ENCODE results near the gene FMO3.

FMO3 gene

DNA sequence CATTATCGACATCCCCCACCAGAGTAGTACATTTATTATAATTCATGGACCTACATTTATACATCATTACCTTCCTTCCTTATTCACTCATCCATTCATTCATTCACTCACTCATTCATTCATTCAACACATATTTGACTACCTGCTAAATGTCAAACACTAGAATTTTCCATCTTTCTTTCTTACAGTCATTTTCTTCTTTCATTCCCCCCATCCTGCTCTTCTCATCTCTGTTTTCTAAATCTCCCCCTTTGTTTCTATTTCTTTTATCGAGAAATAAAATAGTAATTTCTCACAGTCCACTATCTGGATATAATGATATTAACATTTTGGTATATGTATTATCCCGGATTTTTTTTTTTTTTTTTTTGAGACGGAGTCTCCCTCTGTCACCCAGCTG is 27.8 kb upstream of the FMO3 start:
- Histone ChIP-seq H3K4me3 (replicated peaks; ENCODE audit: low read depth, low read length) (no peak overlapping the region), H3K36me3 (ENCODE audit: control insufficient read depth, insufficient read depth, low read length) (no peaks in the 10 kb centered on the region)
- TF ChIP-seq, protein P1, sequence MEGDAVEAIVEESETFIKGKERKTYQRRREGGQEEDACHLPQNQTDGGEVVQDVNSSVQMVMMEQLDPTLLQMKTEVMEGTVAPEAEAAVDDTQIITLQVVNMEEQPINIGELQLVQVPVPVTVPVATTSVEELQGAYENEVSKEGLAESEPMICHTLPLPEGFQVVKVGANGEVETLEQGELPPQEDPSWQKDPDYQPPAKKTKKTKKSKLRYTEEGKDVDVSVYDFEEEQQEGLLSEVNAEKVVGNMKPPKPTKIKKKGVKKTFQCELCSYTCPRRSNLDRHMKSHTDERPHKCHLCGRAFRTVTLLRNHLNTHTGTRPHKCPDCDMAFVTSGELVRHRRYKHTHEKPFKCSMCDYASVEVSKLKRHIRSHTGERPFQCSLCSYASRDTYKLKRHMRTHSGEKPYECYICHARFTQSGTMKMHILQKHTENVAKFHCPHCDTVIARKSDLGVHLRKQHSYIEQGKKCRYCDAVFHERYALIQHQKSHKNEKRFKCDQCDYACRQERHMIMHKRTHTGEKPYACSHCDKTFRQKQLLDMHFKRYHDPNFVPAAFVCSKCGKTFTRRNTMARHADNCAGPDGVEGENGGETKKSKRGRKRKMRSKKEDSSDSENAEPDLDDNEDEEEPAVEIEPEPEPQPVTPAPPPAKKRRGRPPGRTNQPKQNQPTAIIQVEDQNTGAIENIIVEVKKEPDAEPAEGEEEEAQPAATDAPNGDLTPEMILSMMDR (IDR thresholded peaks at IDR 0.05; ENCODE audit: insufficient read depth, low read length, poor library complexity, severe bottlenecking): no peak

DNA sequence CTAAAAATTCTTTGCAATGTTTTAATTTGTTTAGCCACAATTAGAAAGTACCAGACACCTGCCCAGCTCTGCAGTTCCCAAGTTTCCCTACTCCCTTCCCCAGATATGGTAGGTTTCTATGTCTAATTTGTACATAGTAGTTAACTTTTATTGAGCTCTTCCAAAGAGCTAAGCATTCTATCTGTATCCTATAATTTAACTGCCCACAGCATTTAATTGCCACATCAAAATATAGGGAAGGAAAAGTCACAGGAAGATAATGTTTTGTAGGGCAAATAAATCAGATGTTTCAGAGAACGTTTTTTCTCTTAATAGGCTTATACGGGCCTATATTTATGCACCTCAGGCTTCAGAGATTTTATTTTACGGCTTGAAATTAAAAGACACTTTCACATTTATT is 15.7 kb upstream of the FMO3 start:
- DNase-seq (ENCODE audit: extremely low read depth, insufficient read length): no peak
- H3K27me3 ChIP-seq (replicated peaks; ENCODE audit: control insufficient read depth, insufficient read depth, low read length): no peaks in the 10 kb centered on the region
- no peak overlapping the region for H3K4me3 ChIP-seq (replicated peaks; ENCODE audit: low read depth, low read length)
- no peaks in the 10 kb centered on the region for H3K36me3 ChIP-seq (ENCODE audit: control insufficient read depth, insufficient read depth, low read length)
- TF ChIP-seq, protein P1 (IDR thresholded peaks at IDR 0.05; ENCODE audit: insufficient read depth, low read length, poor library complexity, severe bottlenecking): no peak

More for the DNA sequence above, 27.8 kb upstream of the FMO3 start:
- no peak for DNase-seq (ENCODE audit: extremely low read depth, insufficient read length)
- H3K27me3 ChIP-seq (replicated peaks; ENCODE audit: control insufficient read depth, insufficient read depth, low read length): no peaks in the 10 kb centered on the region

DNA sequence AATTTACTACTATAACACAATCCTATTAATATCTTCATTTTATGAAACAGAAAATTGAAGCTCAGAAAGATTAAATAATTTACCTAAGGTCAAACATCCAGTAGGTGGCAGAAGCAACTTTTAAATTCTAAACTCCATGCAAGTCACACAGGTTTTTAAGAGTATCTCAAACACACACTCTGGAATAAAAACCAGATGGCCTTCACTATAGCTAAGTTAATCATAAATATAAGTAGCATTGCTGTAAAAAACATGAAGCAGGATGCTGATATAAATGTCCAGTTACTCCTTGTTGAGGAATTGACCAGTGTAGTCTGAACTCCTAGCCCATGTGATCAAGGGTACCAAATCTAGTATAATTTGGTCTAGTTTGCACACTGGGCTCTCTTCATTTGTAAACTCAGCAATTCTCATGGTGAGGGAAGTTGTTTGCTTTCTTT is 9.4 kb upstream of the FMO3 start:
- peaks cover 1% of the 10 kb centered on the region for H3K27me3 ChIP-seq (replicated peaks; ENCODE audit: control insufficient read depth, insufficient read depth, low read length)
- TF ChIP-seq, protein P1 (IDR thresholded peaks at IDR 0.05; ENCODE audit: insufficient read depth, low read length, poor library complexity, severe bottlenecking): peak; percentile 26
- DNase-seq (ENCODE audit: extremely low read depth, insufficient read length): no peak
- no peak overlapping the region for H3K4me3 ChIP-seq (replicated peaks; ENCODE audit: low read depth, low read length)
- no peaks in the 10 kb centered on the region for H3K36me3 ChIP-seq (ENCODE audit: control insufficient read depth, insufficient read depth, low read length)

DNA sequence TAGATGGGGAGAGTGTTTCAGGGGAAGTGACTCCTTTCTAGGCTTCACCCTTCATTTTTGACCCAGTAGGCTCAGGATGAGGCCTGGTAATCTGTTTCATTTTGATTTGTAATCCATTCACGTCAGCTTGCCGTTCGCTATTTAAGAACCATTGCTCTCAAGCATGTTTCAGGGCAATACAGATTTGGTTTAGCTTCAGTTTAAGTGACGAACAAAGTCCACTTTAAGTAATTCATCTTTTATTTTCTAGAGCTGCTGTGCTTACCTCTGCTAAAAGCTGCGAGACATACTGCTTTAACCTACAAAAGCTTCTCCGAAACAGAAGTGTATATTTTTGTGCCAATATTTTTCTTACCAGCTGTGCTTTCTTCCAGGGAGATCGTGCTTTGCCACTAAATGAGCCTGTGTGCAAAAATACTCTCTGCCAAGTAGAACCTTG is 8.9 kb upstream of the FMO3 start:
- Histone ChIP-seq H3K4me3 (replicated peaks; ENCODE audit: low read depth, low read length) (no peak overlapping the region), H3K27me3 (replicated peaks; ENCODE audit: control insufficient read depth, insufficient read depth, low read length) (peaks cover 1% of the 10 kb centered on the region), H3K36me3 (ENCODE audit: control insufficient read depth, insufficient read depth, low read length) (no peaks in the 10 kb centered on the region)
- no peak for DNase-seq (ENCODE audit: extremely low read depth, insufficient read length)
- TF ChIP-seq, protein P1 (IDR thresholded peaks at IDR 0.05; ENCODE audit: insufficient read depth, low read length, poor library complexity, severe bottlenecking): no peak

DNA sequence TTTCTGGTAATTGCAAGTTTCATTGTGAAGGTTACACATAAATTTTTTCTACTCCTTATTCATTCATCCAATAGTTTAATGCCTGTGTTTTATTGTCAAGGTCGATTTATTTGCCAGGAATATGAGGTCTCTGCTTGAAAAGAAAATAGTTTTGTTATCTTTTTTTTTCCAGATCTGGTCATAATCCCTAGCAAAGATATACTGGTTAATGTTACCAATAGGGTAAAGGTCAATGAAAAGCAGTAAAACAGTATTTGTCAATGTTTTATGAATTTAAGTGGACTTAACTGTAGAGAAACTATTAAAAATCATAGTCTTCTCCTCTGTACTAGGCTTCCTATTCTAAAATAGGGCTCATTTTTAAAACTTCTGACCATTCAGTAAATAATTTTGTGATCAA is 8.1 kb upstream of the FMO3 start:
- TF ChIP-seq, protein P1 (IDR thresholded peaks at IDR 0.05; ENCODE audit: insufficient read depth, low read length, poor library complexity, severe bottlenecking): no peak
- DNase-seq (ENCODE audit: extremely low read depth, insufficient read length): no peak
- Histone ChIP-seq H3K27me3 (replicated peaks; ENCODE audit: control insufficient read depth, insufficient read depth, low read length) (peaks cover 1% of the 10 kb centered on the region), H3K36me3 (ENCODE audit: control insufficient read depth, insufficient read depth, low read length) (no peaks in the 10 kb centered on the region), H3K4me3 (replicated peaks; ENCODE audit: low read depth, low read length) (no peak overlapping the region)

DNA sequence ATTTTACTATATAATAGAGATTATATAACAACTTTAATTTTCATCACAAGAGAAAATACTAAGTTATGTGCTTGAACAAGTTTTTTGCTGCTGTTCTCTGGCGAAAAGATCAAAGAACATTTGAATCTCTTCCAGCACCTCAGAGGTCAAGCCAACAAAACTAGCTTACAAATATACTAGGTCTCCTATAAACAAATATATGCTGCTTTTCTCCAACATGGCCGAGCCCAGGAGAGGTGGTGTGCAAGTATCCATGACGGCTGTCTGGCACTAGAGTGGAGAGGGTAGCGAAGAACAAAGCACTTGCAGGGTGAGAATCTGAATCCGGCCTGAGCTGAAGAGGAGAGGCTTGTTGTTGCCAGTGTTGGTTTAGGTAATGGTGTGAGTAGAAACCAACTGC is 7.5 kb upstream of the FMO3 start:
- Histone ChIP-seq H3K27me3 (replicated peaks; ENCODE audit: control insufficient read depth, insufficient read depth, low read length) (peaks cover 1% of the 10 kb centered on the region), H3K36me3 (ENCODE audit: control insufficient read depth, insufficient read depth, low read length) (no peaks in the 10 kb centered on the region), H3K4me3 (replicated peaks; ENCODE audit: low read depth, low read length) (no peak overlapping the region)
- DNase-seq (ENCODE audit: extremely low read depth, insufficient read length): no peak
- TF ChIP-seq, protein P1 (IDR thresholded peaks at IDR 0.05; ENCODE audit: insufficient read depth, low read length, poor library complexity, severe bottlenecking): no peak

Measured in GM06990 (cell line).